ENCODE measurements around the gene CLDND2. TPM values are rescaled to one million over a fixed set of nuclear protein-coding genes. Genes with fewer than 3 reads are reported as not detected.
A peak's percentile ranks its signal among the peaks of the same experiment; 100 is the strongest.

Gene CLDND2
- total and polyA plus RNA-seq, 2 of the 8 experiments (the other 6 are each of a cell fraction or from before 2014, with no cell fraction given): 0.21 to 0.56 TPM

- Histone ChIP-seq H2BK15ac (ENCODE audit: low read length) (no peak overlapping the region), H3K18ac (ENCODE audit: extremely low read depth, low read length) (peak overlapping the region; percentile 32; the same call in 1 of the 2 replicates), H3K4ac (replicated peaks; ENCODE audit: insufficient read length, low read depth, low read length) (peak overlapping the region; percentile 97), H2AK5ac (ENCODE audit: low read depth, low read length) (peak overlapping the region; percentile 65; the same call in 1 of the 2 replicates), H3K36me3 (ENCODE audit: control insufficient read depth in 2 of 4, insufficient read depth in 4 of 4, low read length in 3 of 4) (no peaks in the 10 kb centered on the region; a peak in 1 of 8 replicates), H3K27ac (ENCODE audit: low read depth, low read length) (no peak overlapping the region), H3K79me2 (ENCODE audit: control insufficient read depth in 1 of 2, insufficient read depth in 2 of 2, low read length in 2 of 2) (peaks cover 0 to 5% of the 10 kb centered on the region in 2 experiments; a peak in 2 of 4 replicates), H3K23me2 (ENCODE audit: low read depth, low read length) (peaks cover 9% of the 10 kb centered on the region), H4K91ac (replicated peaks; ENCODE audit: insufficient read length, low read length) (peak overlapping the region; percentile 14), H3K9me3 (ENCODE audit: insufficient read depth in 2 of 2, low read depth in 1 of 2, low read length in 1 of 2) (no peaks in the 10 kb centered on the region), H2AFZ (ENCODE audit: low read length) (no peak overlapping the region), H3K23ac (ENCODE audit: insufficient read length) (no peak overlapping the region), H3K4me2 (ENCODE audit: insufficient read depth in 1 of 2, low read depth in 2 of 2, low read length in 2 of 2) (peak overlapping the region in 1 of 2 experiments; percentile 47; a peak in 1 of 4 replicates), H3K14ac (ENCODE audit: insufficient read length) (no peak overlapping the region), H3K9ac (replicated peaks in 1 of 4; ENCODE audit: extremely low read depth in 1 of 4, low read depth in 3 of 4, low read length in 3 of 4) (no peak overlapping the region), H2BK12ac (ENCODE audit: low read depth, low read length) (peak overlapping the region; percentile 12; the same call in 1 of the 2 replicates), H4K8ac (ENCODE audit: extremely low read depth, insufficient read depth, low read length) (no peak overlapping the region; the same call in 1 of the 2 replicates), H2BK5ac (ENCODE audit: low read depth, low read length) (no peak overlapping the region; the same call in 1 of the 2 replicates), H3K56ac (replicated peaks; ENCODE audit: insufficient read length, low read depth, low read length) (no peak overlapping the region), H4K20me1 (replicated peaks in 1 of 2; ENCODE audit: control insufficient read depth in 1 of 2, insufficient read depth in 2 of 2, low read length in 2 of 2) (no peaks in the 10 kb centered on the region), H2BK120ac (replicated peaks; ENCODE audit: low read depth, low read length) (peak overlapping the region; percentile 7), H3K27me3 (replicated peaks in 1 of 4; ENCODE audit: control insufficient read depth in 3 of 4, extremely low read depth in 1 of 4, insufficient read depth in 3 of 4, low read length in 3 of 4) (no peaks in the 10 kb centered on the region), H3K4me3 (ENCODE audit: extremely low read depth in 1 of 4, insufficient read depth in 2 of 4, low read depth in 3 of 4, low read length in 4 of 4) (peak overlapping the region in 1 of 4 experiments; percentile 31; a peak in 1 of 8 replicates), H4K5ac (ENCODE audit: insufficient read length, low read depth, low read length) (no peak overlapping the region), H3K4me1 (replicated peaks in 1 of 4; ENCODE audit: control insufficient read depth in 3 of 4, insufficient read depth in 4 of 4, low read length in 3 of 4) (peaks cover 0 to 7% (median under 1%) of the 10 kb centered on the region in 4 experiments; a peak in 4 of 7 replicates), H2BK20ac (ENCODE audit: low read length) (peak overlapping the region; percentile 93; the same call in 1 of the 2 replicates), H3K79me1 (ENCODE audit: low read depth, low read length) (no peaks in the 10 kb centered on the region)
- POLR2A ChIA-PET (ENCODE audit: partially characterized antibody): interaction anchor here (0.7 to 1.2 kb wide), 14 partner anchors 10 to 82 kb away, joined by 3 to 6 read pairs (median 3); partner anchors contain the start of gene NKG7
- no peak for FAIRE-seq
- CTCF ChIA-PET (ENCODE audit: partially characterized antibody): interaction anchor here (0.8 to 1.0 kb wide), 2 partner anchors 19 to 48 kb away, joined by 3 to 6 read pairs; no protein-coding TSS in a partner anchor
- DNase-seq (ENCODE audit: low read depth in 1 of 2, low spot score in 2 of 2): no peak
- TF ChIP-seq RAD21 (IDR thresholded peaks at IDR 0.05 in 1 of 2, conservative IDR thresholded peaks at IDR 0.05 in 1 of 2; ENCODE audit: low read depth in 2 of 2, low read length in 2 of 2) (no peak), MAX (IDR thresholded peaks at IDR 0.05) (no peak), CBX8 (IDR thresholded peaks at IDR 0.05; ENCODE audit: borderline replicate concordance, low read depth, low read length) (no peak), CTCF (IDR thresholded peaks at IDR 0.05; ENCODE audit: control extremely low read depth in 1 of 3, insufficient read depth in 1 of 3, low read depth in 1 of 3, low read length in 3 of 3) (no peak), CHD1 (IDR thresholded peaks at IDR 0.05; ENCODE audit: low read depth, low read length) (no peak), SIRT6 (IDR thresholded peaks at IDR 0.05; ENCODE audit: low read length) (no peak), SRF (IDR thresholded peaks at IDR 0.05; ENCODE audit: low read depth, low read length) (no peak), POU5F1 (IDR thresholded peaks at IDR 0.05; ENCODE audit: low read depth, low read length) (no peak), NANOG (IDR thresholded peaks at IDR 0.05; ENCODE audit: insufficient read depth, low read depth, low read length, poor library complexity, severe bottlenecking) (no peak)
- 75% methylated on average over 8 of the region's 8 CpGs; no CpG with 5 or more reads in 1 of the 2 experiments for WGBS, 2 experiments (ENCODE audit: extremely low coverage in 1 of 2, insufficient coverage in 1 of 2, insufficient read length in 1 of 2, insufficient replicate concordance in 2 of 2, low coverage in 1 of 2, low lambda C conversion rate in 2 of 2, missing lambda C conversion rate in 1 of 2)
Observed at GRCh38 chr19:51391073-51391611, 22.3 kb upstream of the CLDND2 start.

All from H1 (cell line).